Panc1 (cell line): ENCODE measurements around the gene SH2D6. TPM values are rescaled to one million over a fixed set of nuclear protein-coding genes. Genes with fewer than 3 reads are reported as not detected.

Experiments used
- ATAC-seq: fragments of 200-7000 bp; cut with Tn5 transposase; 2 replicates; pipeline ENCODE4 v1.9.1; 2020; ENCODE audit warnings: mild to moderate bottlenecking, moderate library complexity
- BruUV-seq: library from RNA; stranded (reverse); fragments of 400-500 nt; replicated peaks from 2 replicates; lab custom pipeline; 2021; lab: Mats Ljungman, UMichigan
- CTCF ChIA-PET: fragments of 300-600 bp; sonication (Branson Sonifier 250); formaldehyde crosslinking; loops from one replicate; lab custom pipeline; 2022; ENCODE audit warnings: antibody characterized with exemption; lab: Charles Lee
- POLR2A ChIA-PET: fragments of 300-600 bp; sonication (Branson Sonifier 250); formaldehyde crosslinking; loops from one replicate; lab custom pipeline; 2022; ENCODE audit warnings: antibody characterized with exemption; lab: Charles Lee
- DNase-seq: peaks from one replicate; pipeline ENCODE4 v3.0.0-alpha.2; 2010; ENCODE audit warnings: low read depth, low spot score
- H3K27ac ChIP-seq: 2 replicates; pipeline ENCODE4 v1.5.1; 2011; ENCODE audit warnings: mild to moderate bottlenecking, low read length, inconsistent platforms
- H3K27me3 ChIP-seq: fragments of 200-500 bp; sonication (Bioruptor generic); 2 replicates; pipeline ENCODE4 v1.6.0; 2014; ENCODE audit warnings: low read length, inconsistent platforms; ENCODE audit not compliant: control insufficient read depth, insufficient read depth
- H3K36me3 ChIP-seq: fragments of 200-500 bp; sonication (Bioruptor generic); 2 replicates; pipeline ENCODE4 v1.5.1; 2014; ENCODE audit warnings: inconsistent platforms, mild to moderate bottlenecking, low read length, moderate library complexity; ENCODE audit not compliant: control insufficient read depth, insufficient read depth
- H3K4me1 ChIP-seq: 2 replicates; pipeline ENCODE4 v1.5.1; 2011; ENCODE audit warnings: inconsistent platforms, mild to moderate bottlenecking, low read length, moderate library complexity; ENCODE audit not compliant: control insufficient read depth, insufficient read depth
- H3K4me3 ChIP-seq, 2 experiments: 2 replicates each; pipeline ENCODE4 v1.5.1; 2011 to 2012; ENCODE audit warnings: low read depth in 2 of 2, low read length in 2 of 2, mild to moderate bottlenecking in 2 of 2, inconsistent platforms in 1 of 2, moderate library complexity in 1 of 2
- H3K9me3 ChIP-seq: fragments of 200-500 bp; sonication (Bioruptor generic); 2 replicates; pipeline ENCODE4 v1.5.1; 2014; ENCODE audit warnings: low read depth, mild to moderate bottlenecking, inconsistent platforms, low read length, moderate library complexity; ENCODE audit not compliant: control insufficient read depth, insufficient read depth
- POLR2AphosphoS5 ChIP-seq: IDR thresholded peaks from 2 replicates; pipeline ENCODE4 v1.6.1; 2012; ENCODE audit warnings: mild to moderate bottlenecking, low read depth, low read length, moderate library complexity
- SIN3A ChIP-seq: IDR thresholded peaks from 2 replicates; pipeline ENCODE4 v1.6.1; 2012; ENCODE audit warnings: low read depth, mild to moderate bottlenecking, low read length, moderate library complexity, borderline replicate concordance; ENCODE audit not compliant: insufficient read depth
- TCF7L2 ChIP-seq: IDR thresholded peaks from 2 replicates; pipeline ENCODE4 v1.6.1; 2011; ENCODE audit warnings: mild to moderate bottlenecking, low read depth, low read length, inconsistent platforms
- in situ Hi-C: cut with HindIII; loops from 2 replicates; pipeline ENCODE4 v1.10.0; 2016; ENCODE audit warnings: low sequenced_read_pairs, low pct_unique_long_range_greater_than_20kb
- intact Hi-C: fragments of 100-400 bp; cut with micrococcal nuclease; formaldehyde crosslinking; loops from one replicate; pipeline ENCODE4 v1.10.0; 2022; ENCODE audit not compliant: unreplicated experiment
- total RNA-seq: library from RNA; stranded (reverse); gene quantifications from one replicate; pipeline ENCODE4 v1.2.1, GENCODE V29; 2021; ENCODE audit not compliant: unreplicated experiment
- TF ChIP-seq, protein P1 (sequence below): fragments of 450-650 bp; IDR thresholded peaks from 2 replicates; pipeline ENCODE4 v1.5.1; 2017; ENCODE audit warnings: mild to moderate bottlenecking
- TF ChIP-seq, protein P2 (sequence below), 2 experiments: IDR thresholded peaks; 2 replicates each; pipeline ENCODE4 v1.6.1; 2011 to 2012; ENCODE audit warnings: low read depth in 2 of 2, control low read depth in 1 of 2, low read length in 1 of 2, mild to moderate bottlenecking in 1 of 2, moderate library complexity in 1 of 2; ENCODE audit not compliant: insufficient read depth in 1 of 2

SH2D6 gene
- total RNA-seq, 1 experiment from 2014 or later: 3.3 TPM

DNA sequence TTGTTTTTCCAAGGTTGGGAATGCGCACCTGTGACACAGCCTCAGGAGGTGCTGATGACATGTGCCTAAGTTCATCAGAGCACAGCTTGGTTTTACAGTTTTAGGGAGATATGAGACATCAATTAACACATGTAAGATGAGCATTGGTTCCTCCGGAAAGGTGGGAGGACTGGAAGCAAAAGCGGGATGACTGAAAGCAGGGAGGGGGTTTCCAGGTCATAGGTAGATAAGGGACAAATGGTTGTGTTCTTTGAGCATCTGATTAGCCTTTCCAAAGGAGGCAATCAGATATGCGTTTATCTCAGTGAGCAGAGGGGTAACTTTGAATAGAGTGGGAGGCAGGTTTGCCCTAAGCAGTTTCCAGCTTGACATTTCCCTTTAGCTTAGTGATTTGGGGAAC, 34.7 kb upstream of the SH2D6 start:
- no peak overlapping the region for H3K27ac ChIP-seq
- no peaks in the 10 kb centered on the region for H3K27me3 ChIP-seq
- no peak for DNase-seq
- H3K4me1 ChIP-seq: no peaks in the 10 kb centered on the region
- ChIA-PET CTCF (no interaction called here), POLR2A (no interaction called here)
- in situ Hi-C loops (no loop called here), intact Hi-C loops (no loop called here)
- H3K4me3 ChIP-seq: no peak overlapping the region
- peaks cover 8% of the 10 kb centered on the region for H3K36me3 ChIP-seq
- BruUV-seq: no TSS peak
- TF ChIP-seq, protein P1, sequence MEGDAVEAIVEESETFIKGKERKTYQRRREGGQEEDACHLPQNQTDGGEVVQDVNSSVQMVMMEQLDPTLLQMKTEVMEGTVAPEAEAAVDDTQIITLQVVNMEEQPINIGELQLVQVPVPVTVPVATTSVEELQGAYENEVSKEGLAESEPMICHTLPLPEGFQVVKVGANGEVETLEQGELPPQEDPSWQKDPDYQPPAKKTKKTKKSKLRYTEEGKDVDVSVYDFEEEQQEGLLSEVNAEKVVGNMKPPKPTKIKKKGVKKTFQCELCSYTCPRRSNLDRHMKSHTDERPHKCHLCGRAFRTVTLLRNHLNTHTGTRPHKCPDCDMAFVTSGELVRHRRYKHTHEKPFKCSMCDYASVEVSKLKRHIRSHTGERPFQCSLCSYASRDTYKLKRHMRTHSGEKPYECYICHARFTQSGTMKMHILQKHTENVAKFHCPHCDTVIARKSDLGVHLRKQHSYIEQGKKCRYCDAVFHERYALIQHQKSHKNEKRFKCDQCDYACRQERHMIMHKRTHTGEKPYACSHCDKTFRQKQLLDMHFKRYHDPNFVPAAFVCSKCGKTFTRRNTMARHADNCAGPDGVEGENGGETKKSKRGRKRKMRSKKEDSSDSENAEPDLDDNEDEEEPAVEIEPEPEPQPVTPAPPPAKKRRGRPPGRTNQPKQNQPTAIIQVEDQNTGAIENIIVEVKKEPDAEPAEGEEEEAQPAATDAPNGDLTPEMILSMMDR: no peak
- TF ChIP-seq, protein P2, sequence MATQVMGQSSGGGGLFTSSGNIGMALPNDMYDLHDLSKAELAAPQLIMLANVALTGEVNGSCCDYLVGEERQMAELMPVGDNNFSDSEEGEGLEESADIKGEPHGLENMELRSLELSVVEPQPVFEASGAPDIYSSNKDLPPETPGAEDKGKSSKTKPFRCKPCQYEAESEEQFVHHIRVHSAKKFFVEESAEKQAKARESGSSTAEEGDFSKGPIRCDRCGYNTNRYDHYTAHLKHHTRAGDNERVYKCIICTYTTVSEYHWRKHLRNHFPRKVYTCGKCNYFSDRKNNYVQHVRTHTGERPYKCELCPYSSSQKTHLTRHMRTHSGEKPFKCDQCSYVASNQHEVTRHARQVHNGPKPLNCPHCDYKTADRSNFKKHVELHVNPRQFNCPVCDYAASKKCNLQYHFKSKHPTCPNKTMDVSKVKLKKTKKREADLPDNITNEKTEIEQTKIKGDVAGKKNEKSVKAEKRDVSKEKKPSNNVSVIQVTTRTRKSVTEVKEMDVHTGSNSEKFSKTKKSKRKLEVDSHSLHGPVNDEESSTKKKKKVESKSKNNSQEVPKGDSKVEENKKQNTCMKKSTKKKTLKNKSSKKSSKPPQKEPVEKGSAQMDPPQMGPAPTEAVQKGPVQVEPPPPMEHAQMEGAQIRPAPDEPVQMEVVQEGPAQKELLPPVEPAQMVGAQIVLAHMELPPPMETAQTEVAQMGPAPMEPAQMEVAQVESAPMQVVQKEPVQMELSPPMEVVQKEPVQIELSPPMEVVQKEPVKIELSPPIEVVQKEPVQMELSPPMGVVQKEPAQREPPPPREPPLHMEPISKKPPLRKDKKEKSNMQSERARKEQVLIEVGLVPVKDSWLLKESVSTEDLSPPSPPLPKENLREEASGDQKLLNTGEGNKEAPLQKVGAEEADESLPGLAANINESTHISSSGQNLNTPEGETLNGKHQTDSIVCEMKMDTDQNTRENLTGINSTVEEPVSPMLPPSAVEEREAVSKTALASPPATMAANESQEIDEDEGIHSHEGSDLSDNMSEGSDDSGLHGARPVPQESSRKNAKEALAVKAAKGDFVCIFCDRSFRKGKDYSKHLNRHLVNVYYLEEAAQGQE (IDR thresholded peaks at IDR 0.05; ENCODE audit: insufficient read depth in 1 of 2, low read depth in 2 of 2, low read length in 1 of 2): no peak
- no peak for TF ChIP-seq POLR2AphosphoS5
- no peak for TF ChIP-seq SIN3A
- no peak for TF ChIP-seq TCF7L2
- no peaks in the 10 kb centered on the region for H3K9me3 ChIP-seq
- no peak for ATAC-seq

DNA sequence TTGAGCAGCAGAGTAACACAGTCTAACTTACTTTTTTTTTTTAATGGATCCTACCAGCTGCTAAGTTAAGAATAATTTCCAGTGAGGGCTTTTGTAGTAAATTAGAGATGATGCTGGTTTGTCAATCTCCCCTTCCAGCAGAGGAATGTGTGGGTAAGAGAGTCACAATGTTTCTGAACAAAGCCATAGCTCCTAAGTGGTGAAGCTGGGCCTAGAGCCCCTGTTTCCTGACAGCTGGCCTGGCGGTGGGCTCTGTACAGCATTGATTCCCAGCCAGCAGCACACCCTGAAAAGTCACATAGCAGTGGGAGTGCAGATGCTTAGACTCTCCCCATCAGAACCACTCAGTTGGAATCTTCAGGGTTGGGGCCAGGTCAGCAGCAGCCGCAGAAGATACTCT, 32.8 kb upstream of the SH2D6 start:
- Histone ChIP-seq H3K27ac (no peak overlapping the region), H3K36me3 (peaks cover 4% of the 10 kb centered on the region), H3K9me3 (no peaks in the 10 kb centered on the region), H3K4me3 (no peak overlapping the region), H3K27me3 (no peaks in the 10 kb centered on the region), H3K4me1 (no peaks in the 10 kb centered on the region)
- ATAC-seq (no peak), DNase-seq (no peak)
- CTCF ChIA-PET: no interaction called here
- POLR2A ChIA-PET: no interaction called here
- intact Hi-C loops (no loop called here), in situ Hi-C loops (no loop called here)
- no TSS peak for BruUV-seq
- TF ChIP-seq, protein P2 (IDR thresholded peaks at IDR 0.05; ENCODE audit: insufficient read depth in 1 of 2, low read depth in 2 of 2, low read length in 1 of 2): no peak
- TF ChIP-seq POLR2AphosphoS5: no peak
- no peak for TF ChIP-seq SIN3A
- no peak for TF ChIP-seq TCF7L2
- TF ChIP-seq, protein P1: no peak
